HG03280 (cell line): Measurements from ENCODE around the gene RTL9.

ENCODE experiments used
- ATAC-seq: cut with Tn5 transposase; IDR thresholded peaks from one replicate; pipeline ENCODE4 v1.9.1; 2021; ENCODE audit warnings: mild to moderate bottlenecking, moderate library complexity; ENCODE audit not compliant: unreplicated experiment

Gene RTL9

DNA sequence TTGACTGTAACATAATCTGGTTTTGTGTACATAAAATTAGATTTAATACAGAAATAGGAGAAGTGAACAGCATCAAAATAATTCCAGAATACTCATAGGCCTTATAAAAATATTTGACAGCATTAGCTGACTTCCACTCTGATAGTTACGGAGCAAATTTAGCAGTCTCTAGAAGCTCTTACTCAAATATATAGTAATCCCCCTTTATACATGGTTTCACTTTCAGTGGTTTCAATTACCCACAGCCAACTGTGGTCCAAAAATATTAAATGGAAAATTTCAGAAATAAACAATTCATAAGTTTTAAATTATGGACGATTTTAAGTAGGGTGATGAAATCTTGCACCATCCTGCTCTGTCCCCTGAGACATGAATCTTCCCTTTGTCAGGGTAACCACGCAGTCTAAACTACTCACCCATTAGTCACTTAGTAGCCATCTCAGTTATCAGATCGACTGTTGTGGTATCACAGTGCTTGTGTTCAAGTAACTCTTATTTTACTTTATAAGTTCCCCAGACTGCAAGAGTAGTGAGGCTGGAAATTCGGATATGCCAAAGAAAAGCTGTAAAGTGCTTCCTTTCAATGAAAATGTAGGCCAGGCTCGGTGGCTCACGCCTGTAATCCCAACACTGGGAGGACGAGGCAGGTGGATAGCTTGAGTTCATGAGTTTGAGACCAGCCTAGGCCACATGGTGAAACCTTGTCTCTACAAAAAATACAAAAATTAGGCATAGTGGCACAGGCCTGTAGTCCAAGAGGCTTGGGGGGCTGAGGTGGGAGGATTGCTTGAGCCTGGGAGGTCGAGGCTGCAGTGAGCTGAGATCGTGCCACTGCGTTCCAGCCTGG lies 17.2 kb upstream of the RTL9 start:
- ATAC-seq = peak; percentile 66

DNA sequence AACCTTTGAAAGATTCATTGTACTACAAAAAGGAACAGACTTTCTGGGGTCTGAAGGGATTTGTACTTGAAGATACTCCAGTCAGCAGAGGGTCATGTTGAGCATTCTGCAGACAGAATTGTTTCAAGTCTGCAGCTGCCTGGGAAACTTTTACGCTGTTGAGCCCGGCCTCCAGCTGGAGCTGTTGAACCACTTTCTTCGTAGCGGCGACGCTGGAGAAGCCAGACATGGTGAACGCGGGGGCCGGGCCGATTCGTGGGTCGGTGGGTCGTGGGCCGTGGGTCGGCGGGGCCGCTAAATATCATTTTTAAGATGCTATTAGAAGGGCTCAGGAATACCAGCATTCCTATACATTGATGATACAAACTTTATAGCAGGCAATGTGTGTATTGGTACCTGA lies 12.0 kb upstream of the RTL9 start:
- no peak for ATAC-seq

DNA sequence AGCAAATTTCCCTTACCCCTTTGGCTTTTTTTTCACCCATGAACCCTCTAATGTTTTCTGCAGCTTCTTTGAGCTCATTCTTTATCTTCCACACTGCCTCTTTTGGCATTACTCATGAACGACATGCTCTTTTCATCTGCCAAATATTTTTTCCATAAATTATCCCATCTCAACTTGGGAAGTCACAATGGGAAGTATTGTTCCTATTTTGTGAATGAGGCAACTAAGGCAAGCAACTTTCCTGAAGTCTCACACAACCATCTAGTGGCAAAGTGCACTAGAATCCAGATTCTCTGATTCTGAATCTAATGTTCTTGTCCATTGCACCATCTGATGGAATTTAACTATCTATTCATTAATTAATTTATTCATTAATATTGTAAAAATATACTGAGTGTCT lies 625 bp downstream of the RTL9 start:
- no peak for ATAC-seq

DNA sequence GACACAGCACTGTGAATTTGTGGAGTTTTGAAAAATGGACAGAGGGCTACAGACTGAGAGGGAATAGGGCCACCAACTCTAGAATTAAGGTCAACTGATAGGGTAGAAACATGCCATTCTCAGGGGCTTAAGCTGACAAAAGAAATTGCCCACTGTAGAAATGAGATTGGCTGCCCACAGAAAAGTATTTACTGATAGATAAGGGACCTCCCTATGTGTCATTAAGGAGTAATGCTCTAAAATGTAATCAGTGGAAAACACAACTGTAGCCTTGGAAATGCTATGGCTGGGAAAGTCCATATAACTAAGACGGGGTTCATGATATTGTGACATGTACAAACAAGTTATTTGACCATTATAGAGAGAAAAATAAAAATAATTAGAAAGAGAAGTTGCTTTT lies 4.6 kb downstream of the RTL9 start:
- no peak for ATAC-seq

DNA sequence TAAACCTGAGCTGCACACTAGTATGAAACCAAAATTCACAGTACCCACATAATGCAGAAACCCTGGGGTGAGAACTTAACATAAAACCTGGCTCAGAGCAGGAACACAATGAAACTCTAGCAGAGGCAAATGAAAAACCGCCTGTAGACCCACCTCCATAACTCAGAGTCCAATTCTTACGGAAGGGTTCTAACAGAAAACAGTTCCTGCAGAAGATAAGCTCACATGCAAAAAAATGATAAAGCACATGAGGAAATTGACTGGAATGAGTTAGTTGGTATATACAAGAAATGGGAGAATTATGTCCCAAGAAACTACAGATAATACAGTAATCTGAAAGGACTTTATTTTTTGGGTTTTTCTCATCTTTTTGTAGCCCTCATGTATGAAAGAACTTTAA lies 14.7 kb downstream of the RTL9 start:
- no peak for ATAC-seq

DNA sequence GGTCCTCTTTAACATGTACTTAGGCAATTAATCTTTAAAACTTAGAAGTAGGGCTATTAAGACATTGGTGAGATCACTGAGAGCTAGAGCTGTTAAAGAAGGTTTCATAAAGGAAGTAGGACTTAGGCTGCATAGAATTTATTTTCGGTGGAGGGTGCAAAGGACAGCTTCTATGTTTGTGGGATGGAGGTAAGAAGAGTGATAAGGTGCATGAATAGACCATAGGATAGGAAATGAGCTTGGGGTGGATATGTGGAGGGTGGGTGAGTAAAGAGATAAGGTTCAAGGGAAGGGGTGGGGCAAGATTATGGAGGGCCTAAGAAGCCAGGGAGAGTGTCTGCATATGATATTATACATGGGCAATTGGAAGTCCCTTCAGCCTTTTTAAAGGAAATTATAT lies 15.9 kb downstream of the RTL9 start:
- ATAC-seq = no peak

DNA sequence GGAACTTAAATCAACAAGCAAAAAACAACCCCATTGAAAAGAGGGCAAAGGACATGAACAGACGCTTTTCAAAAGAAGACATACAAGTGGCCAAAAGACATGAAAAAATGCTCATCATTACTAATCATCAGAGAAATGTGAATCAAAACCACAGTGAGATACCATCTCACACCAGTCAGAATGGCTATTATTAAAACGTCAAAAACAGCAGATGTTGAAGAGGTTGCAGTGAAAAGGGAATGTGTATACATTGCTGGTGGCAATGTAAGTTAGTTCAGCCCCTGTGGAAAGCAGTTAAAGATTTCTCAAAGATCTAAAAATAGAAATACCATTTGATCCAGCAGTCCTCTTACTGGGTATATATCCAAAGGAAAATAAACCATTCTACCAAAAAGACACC lies 22.6 kb downstream of the RTL9 start:
- ATAC-seq = no peak

DNA sequence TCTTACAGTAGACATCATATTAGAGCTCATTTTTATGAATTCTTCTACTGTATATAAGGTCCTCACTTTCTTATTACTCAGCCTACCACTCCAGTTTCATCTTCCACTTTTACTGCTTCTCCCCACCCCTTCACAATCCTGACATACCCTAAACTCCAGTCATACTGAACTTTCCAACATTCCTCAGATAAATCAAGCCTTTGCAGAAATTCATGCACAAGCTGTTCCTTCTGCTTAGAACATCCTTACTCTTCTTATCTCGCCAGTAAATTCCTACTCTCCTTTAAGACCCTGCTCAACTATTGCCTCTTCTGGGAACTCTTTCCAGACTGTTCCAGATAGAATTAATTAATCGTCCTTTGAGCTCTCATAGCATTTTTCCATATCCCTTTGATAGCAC lies 24.8 kb downstream of the RTL9 start:
- ATAC-seq = no peak

DNA sequence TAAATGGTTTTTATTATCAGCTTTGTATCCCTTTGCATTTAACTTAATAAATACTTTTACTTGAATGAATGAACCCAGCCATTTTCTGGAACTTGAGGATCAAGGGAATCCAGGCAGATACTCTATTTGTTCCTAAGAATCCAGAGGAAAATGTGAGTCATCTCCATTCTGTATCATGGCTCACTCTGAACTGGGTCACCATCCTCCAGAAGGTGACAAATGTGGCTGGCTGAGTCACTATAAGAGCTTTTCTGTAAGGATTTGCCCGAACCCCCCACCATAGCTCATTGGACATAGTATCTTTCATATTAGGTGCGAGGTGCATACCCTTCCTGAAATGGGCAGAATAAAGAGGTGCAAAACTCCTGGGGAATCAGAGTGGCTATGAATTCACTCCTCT lies 25.8 kb downstream of the RTL9 start:
- ATAC-seq = no peak

DNA sequence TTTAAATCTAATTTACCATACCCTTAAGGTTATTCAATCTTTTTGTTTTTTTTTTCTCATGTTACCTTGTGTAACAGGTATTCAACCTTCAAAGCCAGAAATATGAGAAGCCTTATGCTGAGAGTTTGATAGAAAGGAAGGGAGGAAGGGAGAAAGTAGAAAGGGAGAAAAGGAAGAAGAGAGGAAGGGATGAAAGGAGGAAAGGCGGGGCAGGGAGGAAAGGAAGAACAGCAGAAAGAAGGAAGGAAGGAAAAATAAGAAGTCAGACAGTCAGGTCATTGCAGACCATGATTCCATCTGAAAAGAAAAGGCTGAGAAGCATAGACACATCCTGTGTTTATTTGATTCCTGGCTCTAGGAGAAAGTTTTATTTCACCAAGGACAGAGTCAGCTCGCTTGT lies 30.9 kb downstream of the RTL9 start:
- no peak for ATAC-seq

DNA sequence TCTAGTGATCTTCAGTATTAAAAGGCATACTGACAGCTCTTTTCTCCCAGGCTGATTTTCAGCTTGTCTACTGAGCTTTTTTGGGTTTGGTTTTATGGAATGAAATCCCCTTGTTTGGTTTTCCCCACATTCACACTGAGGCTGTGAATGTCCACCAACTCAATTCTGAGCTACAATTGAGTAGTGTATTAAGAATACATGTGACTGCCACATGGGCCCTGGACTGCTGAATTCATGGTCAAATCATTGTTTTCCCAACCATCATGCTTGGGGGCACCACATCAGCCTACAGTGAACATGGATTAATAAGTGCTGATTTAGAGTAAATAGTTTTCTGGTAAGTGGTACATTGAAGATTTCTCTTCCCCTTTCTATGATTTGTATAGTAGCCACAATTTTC lies 32.4 kb downstream of the RTL9 start:
- ATAC-seq = no peak

DNA sequence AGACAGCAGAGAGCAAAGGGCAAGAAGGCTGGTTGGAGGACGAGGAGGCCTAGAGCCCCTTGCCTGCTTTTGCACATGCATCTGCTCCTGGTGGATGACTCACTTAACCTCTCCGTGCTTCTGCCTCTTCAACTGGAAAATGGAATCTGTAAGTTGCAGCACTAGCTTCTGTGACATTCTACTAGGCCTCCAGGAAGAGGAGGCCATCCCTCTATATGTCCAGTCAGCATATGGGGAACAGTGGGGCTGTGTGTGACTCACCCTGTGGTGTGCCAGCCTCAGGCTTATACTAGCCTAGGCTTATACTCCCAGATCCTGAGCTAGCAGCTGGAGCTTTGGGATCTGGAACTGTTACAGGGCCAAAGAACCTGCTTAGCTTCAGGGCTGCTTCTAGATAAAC lies 36.0 kb downstream of the RTL9 start:
- no peak for ATAC-seq

DNA sequence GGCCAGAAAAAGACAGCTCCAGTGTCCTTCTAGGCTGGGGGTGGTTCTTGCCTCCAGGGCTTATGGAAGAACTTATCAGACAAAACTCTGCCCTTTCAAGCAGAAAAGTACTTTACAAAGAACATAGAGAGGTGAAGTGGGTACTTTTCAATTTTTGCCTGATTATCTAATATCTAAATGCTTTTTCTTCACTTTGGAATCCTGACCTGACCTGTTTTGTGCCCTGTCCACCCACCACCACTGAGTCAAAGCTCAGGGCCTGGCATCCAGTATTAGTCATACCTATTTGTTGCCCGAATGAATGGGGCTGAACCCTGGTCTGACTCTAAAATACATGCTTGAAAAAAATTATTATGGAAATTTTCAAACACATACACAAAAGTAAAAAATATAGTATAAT lies 37.2 kb downstream of the RTL9 start:
- no peak for ATAC-seq

DNA sequence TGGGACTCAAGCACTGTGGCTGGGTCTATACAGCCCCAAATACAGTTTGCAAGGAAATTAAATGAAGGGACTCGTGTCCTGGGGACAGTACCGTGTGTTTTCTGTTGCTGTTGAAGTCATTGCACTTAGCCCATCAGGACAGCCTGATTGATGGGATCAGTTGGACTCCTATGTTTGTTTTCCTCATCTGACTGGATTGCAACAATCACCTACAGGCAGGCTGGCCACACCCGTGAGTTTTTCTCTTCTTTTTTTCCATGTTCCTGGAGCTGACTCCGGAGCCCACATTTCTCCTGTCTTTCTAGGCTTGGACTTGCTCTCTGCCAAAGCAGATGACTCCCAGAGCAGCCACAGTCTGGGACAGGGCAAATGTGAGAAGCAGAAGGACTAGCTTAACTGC lies 38.1 kb downstream of the RTL9 start:
- no peak for ATAC-seq

DNA sequence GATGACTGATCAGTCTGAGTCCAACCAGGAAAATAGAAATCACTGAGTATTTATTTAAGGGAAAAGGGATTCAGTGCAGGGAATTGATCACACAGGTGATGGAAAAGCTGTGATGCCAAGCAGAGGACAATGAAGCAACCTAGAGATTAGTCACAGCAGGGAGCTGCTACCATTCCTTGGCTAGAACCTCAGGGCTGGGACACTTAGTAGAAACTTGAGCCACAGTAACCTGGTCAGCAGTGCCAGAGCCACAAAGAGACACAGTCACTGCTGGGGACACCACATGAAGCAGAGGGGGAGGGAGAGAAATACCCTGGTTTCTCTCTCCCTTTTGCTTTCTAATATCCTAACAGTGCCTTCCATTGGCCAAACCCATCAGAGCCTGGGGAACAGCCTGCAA lies 38.7 kb downstream of the RTL9 start:
- ATAC-seq = no peak

DNA sequence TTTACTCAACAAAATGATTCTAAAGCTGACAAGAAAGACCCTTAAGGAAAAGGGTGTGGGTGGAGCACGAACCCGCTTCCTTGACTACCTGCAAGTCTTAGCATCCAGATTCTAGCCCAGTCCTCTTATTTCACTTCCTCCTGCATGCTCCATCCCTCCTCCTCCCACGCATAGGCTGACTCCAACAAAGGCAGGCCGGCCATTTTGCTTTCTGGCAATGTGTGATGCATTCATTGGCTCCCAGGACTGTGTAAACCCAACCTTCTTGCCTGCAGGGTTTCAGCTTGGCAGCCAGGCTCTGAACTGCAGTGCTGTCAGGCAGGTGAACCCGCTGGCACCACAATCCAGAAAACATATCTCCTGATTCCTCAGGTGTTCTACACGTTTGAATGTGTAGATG lies 39.3 kb downstream of the RTL9 start:
- ATAC-seq = no peak

DNA sequence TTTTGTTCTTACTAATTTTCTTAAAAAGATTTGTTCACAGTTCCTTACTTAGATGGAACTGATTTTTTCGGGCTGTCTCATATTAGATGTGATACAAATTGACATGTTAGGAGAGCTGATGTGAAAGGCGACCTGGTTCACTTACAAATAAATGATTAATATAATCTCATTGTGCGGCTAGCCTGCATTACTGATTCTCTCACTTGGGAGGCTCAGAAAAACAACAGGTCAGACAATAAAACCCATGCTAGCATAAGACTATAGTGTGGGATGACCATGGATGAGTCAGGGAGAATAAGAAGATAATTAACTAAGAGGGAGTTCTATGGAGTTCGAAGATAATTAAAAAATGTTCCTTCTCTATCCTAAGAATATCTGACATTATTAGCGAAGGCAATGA lies 40.8 kb downstream of the RTL9 start:
- no peak for ATAC-seq

DNA sequence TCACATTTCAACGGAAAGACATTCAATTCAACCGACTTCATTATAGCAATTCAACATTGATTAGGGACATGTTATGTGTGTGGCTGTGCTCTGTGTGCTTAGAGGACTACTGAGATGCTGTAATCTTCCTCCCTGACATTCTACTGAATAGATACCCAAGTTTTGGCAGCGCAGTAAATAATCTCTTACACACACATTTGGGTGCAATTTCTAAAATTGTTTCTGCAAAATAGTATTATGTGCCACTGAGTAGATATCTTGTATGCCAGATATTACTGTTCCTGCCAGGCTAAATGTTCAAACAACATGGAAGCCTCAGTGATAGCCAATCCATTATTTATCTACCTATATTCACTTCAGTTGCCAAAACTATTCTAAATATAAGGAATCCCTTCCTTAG lies 41.3 kb downstream of the RTL9 start:
- no peak for ATAC-seq

DNA sequence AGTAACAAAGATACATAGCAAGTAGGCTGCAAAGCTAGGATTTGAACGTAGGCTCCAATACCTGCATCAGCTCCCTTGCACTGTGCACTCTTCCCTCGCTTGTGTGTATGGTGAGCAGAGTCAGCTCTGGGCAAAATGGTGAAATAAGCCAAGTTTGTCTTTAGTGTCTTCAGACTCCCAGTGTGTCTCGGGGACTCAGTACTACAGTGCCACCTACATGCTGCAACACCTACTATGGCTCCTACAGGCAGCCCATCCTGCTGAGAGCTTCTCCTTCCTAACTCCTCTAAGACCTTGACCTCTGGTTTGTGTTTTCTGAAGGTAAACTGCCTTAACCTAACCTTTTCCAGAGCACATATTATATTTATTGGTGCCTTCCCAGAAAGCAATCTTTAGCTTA lies 42.5 kb downstream of the RTL9 start:
- ATAC-seq = no peak

DNA sequence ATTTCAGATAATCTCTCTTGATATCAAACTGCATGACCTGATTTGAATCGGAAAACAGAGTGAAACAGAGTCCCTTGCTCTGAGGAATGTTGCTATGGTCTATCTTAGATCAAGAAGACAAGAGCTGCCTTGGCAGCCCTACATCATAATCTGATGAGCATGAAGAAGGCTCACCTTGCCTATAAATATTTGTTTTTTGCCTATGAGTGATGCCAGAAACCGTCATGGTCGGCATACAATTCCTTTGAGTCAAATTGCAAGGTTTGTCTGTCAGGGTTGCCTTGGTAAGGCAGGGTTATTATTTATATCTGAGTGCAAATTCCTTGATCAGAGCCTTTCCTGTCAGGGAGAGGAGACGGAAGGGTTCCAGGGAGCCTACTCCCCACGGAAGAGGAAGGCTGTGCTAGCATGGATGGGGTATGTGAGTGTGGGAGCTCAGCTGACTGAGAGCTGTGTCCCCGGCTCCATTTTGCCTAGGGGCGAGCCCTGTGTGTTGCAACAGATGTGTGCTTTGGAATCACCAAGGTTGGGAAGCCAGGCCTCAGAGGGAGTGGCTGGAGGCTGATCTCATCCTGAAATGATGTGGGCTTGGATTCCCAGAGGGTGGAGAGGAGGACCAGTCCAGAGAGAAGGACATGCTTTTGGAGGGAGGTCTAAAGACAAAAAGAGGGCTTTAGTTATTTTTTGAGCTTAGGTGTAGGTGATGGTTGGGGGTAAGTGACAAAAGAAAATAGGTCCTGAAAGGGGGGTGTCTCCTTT lies 43.6 kb downstream of the RTL9 start:
- ATAC-seq = no peak

DNA sequence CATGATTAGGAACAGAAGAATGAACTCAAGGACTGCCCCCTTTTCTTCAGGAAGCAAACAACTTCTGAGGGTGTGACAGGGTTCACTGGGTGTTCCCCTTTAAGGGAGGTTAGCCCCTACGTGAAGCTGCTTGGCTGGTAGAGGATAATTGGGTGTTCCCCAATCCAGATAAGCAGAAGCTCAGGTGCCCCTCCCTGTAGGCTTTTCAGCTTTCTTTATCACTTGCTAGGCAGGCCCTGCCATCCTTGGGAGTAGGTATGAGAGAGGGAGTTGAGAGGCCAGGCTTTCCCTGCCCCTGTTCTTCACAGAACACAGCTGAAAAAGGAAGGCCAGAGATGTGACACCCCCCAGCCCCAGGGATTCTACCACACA lies 44.2 kb downstream of the RTL9 start:
- ATAC-seq = no peak

DNA sequence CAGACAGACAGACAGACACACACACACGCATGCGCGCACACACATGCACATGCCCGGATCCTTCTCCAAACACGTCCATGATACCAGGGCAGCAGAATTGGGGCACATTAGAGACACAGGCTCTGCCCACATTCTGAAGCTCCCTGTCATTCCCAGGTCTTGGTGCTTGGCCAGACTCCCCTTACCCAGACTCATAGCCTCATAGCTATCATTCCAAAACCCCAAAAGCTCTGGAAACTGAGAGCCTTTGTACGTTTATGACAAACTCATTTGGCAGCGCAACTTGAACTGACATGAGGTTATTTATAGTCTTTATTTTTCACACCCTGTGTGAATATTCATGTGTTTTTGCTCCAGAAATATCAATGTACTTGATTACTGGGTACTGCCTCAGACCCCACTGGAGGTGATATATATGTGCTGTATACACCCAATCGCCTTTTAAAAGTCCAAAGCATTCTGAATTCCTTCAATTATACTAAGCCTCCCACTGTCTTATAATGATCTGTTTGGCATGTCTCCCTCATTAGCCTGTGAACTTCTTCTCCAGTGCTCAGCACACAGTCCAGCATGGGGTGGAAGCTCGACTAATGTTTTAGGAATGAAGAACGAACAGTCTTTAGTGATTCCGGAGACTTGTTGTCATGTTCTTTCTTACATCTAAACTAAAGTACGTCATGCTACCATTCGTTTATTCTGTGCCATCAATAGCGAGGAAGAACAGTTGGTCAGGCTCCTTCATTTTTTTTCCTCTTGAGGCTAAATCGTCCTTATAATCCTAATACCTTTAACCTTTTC lies 45.0 kb downstream of the RTL9 start:
- no peak for ATAC-seq
